ENCODE results near the gene MYT1.
A peak's percentile ranks its signal among the peaks of the same experiment; 100 is the strongest.
"Not testable (repeated sequence)": the region's sequence is repeated elsewhere in the genome, so short reads cannot be mapped to it uniquely, and the experiment has no call there.

The MYT1 gene

DNA sequence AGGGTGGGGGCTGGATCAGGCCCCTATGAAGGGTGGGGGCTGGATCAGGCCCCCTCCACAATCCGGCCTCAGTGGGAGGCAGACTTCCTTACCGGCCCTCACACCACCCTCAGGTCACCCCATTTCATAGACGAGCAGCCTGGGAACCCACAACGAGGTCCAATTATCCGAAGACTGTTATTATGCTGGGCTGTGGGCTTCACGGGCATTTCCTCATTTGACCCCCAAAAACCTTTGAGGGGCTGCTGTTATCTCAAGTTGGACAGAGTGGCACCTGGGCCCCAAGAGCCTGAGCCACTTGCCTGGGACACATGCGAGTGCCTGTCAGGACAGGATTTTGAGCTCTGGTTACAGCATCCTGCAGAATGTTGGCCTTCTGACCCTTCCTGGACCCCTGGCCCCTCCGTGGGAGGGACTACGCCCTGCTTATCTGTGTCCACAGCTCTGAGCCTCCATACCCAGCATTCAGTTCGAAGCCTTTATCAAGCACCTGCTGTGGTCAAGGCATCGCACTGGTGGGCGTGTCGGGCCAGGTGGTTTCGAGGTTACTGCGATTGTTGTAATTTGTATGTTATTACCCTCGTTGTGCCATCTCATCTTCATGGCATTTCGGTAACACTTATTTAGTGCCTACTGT, 56.8 kb downstream of the MYT1 start:
- DNase-seq = no peak

DNA sequence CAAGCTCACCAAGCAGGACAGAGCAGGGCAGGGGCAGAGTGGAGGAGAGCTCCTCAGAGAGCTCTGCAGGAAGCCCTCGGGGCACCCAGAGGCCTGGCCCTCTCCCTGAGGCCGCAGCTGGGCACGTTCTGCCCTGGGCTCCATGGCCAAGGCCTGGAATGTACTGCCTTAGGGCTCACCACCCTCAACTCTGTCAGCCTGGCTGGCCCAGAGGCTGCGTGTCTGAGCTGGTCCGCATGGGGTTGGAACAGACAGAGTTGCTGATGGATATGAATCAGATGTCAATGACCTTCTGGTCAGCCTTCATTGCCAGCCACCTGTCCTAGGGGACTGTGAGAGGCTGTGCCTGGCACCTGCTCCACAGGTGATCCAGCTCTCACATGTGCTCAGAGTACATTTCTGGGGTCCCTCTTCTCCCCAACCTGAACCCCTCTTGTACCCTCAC, 58.1 kb downstream of the MYT1 start:
- DNase-seq = no peak

GRCh38 chr20:64222851-64223525, 58.7 kb downstream of the MYT1 start:
- no peak for DNase-seq

- DNase-seq = peak; percentile 90
Observed at GRCh38 chr20:64223526-64224067, 59.3 kb downstream of the MYT1 start.

DNA sequence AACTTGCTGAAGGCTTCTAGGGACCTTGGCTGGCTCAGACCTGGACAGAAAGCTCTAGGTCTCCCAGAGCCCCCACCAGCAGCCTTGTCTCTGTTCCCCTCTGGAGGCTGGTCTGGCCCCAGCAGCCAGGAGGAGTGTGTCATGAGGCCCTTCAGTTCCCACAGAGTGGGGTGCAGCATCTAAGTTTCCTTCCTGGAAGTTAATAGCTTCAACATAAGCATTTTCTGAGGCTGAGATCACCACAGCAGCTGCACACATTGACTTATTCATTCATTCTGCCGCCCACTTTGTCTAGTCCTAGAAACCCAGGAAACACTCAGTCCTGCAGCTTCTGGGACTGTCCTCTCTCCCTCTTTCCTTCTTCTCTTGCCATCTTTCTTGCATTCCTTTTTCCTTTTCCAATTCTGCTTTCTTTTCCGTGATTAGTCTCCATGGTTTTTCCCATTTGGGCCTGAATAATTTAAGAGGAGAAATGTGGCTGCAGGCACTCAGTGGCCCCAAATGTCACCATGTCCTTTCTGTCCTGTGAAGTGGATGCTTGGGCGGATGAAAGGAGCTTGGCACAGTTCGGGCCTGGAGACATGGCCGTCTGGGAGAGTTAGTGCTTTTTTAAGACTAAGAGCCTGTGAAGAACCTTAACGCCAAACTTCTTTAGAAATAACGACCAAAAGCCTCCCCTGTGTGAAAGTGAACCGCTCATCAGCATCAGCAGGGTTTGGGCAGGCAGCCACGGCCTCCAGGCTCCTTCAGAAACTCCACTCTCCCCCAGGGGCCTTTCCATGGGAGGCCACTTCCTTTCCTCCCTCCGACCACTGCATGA, 60.3 kb downstream of the MYT1 start:
- peak; percentile 66 for DNase-seq

- DNase-seq = no peak
Observed at GRCh38 chr20:64225171-64225595, 60.9 kb downstream of the MYT1 start.

GRCh38 chr20:64225828-64226598, 61.8 kb downstream of the MYT1 start:
- no peak for DNase-seq

- DNase-seq = no peak
Observed at GRCh38 chr20:64226686-64227580, 62.7 kb downstream of the MYT1 start.

DNA sequence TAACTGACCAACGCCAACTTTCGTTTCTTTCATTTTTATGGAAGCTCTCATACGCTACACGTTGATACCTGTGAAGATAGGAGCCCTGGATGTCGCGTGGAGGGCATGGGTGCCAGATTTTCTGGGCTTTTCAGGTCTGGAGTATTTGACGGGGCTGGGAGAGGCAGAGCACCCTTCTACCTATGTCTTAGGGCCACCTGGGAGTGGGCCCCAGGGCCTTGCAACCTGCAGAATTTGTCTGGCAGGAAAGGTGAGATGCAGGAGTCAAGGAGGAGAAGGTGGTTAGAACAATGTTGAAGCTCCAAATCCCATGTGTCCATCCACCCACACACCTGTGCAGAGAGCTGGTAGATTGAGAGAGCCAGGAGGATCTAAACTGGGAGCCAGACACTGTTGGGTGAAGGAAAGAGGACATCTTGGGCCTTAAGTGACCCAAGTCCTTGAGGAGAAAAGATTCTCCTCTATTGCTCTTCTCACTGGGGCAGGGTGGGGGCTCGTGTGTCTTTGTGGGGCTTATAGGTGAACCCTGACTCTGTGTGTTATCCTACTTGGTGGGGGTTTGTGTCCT, 63.9 kb downstream of the MYT1 start:
- DNase-seq = no peak

GRCh38 chr20:64228751-64229506, 64.7 kb downstream of the MYT1 start:
- DNase-seq = no peak

DNA sequence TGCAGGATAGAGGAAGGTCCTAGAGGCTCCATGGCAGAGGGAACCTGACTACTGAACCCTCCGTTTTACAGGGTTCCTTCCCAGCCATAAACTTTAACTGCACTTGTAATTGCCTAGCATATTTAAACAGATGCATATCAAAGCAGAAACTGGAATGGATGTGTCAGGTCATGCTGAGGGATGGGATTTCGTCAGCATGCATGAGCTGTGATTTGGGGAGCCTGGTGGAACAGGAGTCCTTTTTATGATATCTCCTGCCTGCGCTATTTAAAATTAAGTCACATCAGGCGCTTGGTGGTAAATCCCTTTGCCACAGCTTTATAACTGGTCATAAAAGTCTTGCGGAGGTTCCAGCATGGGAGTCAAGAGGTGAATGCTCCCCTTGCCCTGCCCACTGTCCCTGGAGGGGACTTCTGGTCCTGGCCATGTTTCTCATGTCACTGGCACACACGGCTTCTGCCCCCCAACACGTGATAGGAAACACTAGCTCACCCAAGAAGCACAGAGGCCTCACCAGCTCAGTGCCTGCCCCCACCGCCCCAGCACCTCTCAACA, 65.3 kb downstream of the MYT1 start:
- DNase-seq = no peak

DNA sequence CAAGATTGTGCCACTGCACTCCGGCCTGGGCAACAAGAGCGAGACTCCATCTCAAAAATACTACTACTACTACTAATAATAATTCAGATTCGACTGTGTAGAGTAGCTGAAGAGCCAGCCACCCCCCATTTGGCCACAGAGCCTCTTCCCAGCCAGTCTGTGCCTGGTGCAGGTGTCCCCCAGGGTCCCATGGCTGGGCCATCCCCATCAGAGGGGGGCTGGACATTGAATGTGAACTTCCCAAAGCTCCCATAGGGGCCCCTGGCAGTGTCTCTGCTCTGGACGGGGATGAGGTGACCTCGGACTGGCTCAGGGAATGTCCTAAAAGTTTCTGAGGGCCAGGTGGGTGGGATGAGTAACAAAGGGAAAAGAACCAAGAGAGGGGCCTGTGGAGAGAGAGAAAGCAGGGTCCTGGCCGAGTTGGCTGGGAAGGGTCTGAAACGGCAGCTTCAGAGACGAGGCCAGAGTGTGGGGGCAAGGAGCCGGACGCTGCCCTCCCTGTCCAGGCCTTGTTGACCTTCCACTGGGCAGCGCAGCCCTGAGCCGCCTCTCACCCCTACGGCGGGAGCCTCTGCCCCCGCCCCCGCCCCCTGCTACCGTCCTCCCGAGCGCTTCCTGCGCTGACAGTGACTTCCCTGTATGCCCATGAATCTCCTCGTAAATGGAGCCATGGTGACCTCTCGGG, 66.4 kb downstream of the MYT1 start:
- no peak for DNase-seq

DNA sequence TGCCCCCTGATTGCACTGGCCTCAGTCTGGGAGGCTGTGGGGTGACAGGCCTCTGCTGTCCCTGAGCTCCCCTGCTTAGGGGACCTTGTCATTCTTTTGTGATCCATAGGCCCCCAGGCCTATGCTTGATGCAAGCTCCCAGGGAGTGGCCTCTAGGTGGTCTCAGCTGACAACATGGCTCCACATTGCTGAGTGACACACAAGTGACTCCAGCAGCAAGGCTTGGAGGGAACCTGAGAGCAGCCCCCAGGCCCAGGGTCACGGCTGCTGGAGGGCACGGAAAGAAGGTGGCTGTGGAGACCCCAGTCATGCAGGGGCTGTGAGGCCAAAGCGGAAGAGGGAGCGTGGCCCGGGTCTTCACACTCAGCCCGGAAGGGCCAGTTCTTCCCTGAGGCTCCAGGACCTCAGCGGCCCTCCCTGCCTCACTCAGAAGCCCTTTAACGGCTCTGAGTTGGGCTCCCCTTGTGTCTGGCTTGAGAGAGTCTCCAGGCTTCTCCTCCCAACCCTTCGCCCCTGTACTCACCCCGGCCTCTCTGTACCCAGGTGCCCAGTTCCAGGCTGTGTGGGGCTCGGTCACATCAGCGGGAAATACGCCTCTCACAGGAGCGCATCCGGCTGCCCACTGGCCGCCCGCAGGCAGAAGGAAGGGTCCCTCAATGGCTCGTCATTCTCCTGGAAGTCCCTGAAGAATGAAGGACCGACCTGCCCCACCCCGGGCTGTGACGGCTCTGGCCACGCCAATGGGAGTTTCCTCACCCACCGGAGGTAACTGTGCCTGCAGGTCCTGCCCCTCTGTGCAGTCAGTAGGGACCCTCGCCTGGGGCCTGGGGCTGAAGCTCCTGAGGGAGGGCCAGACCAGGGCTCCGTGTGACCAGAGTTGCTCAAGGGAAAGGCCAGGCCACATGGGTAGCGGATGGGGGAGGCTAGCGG, 67.6 kb downstream of the MYT1 start:
- DNase-seq = no peak

GRCh38 chr20:64232794-64233193, 68.5 kb downstream of the MYT1 start:
- no peak for DNase-seq

GRCh38 chr20:64233725-64234124, 69.5 kb downstream of the MYT1 start:
- no peak for DNase-seq

- no peak for DNase-seq
Observed at GRCh38 chr20:64234291-64234791, 70.1 kb downstream of the MYT1 start.

- not testable (repeated sequence) for DNase-seq
Observed at GRCh38 chr20:64234921-64235565, 70.8 kb downstream of the MYT1 start.
